GM12874 (cell line): ENCODE results near the gene GPR135.

Experiments
- CTCF ChIP-seq: IDR thresholded peaks from 2 replicates; pipeline ENCODE4 v1.5.1; 2011; ENCODE audit warnings: low read depth, mild to moderate bottlenecking, control low read depth, low read length, moderate library complexity; ENCODE audit not compliant: insufficient read depth

Gene GPR135

GRCh38 chr14:59465316-59466135 lies at the start of gene GPR135:
Gene GPR135 (minus strand): TSS chr14:59465380. CDS start chr14:59465226, 154 bp downstream.
- TF ChIP-seq CTCF: no peak

- peak; percentile 58; the same call in 1 of the 2 replicates for TF ChIP-seq CTCF
These were observed 46.9 kb upstream of the GPR135 start for GRCh38 chr14:59511916-59512575.

- no peak for TF ChIP-seq CTCF
These were observed 45.8 kb upstream of the GPR135 start for GRCh38 chr14:59510966-59511365.

GRCh38 chr14:59510001-59510400 lies 44.8 kb upstream of the GPR135 start:
- TF ChIP-seq CTCF: no peak

GRCh38 chr14:59509101-59509500 lies 43.9 kb upstream of the GPR135 start:
- TF ChIP-seq CTCF: no peak

- TF ChIP-seq CTCF: no peak
These were observed 42.5 kb upstream of the GPR135 start for GRCh38 chr14:59507752-59508103.

GRCh38 chr14:59507063-59507751 lies 42.0 kb upstream of the GPR135 start:
- TF ChIP-seq CTCF: peak; percentile 93
